Neural cell (in vitro differentiated cells): ENCODE results near the gene CXCL5. TPM values are rescaled to one million over a fixed set of nuclear protein-coding genes. Genes with fewer than 3 reads are reported as not detected.

ENCODE experiments used
- H2AFZ ChIP-seq: fragments of 200-600, 300-800 bp; sonication (generic), shearing (Covaris generic); 2 replicates; pipeline ENCODE4 v1.6.0; 2014; ENCODE audit warnings: low read depth, mild to moderate bottlenecking, antibody characterized with exemption, low read length, moderate library complexity
- H3F3A ChIP-seq: fragments of 200-600 bp; shearing (Covaris generic); 2 replicates; pipeline ENCODE4 v1.6.1; 2016; ENCODE audit warnings: mild to moderate bottlenecking, moderate library complexity, mixed read lengths, antibody characterized with exemption, low read length; ENCODE audit not compliant: insufficient read depth, poor library complexity, severe bottlenecking
- H3K27ac ChIP-seq: fragments of 200-600, 300-800 bp; sonication (generic), shearing (Covaris generic); 2 replicates; pipeline ENCODE4 v1.5.1; 2014; ENCODE audit warnings: mild to moderate bottlenecking, low read length, moderate library complexity
- H3K27me3 ChIP-seq: fragments of 300-800, 200-600 bp; sonication (generic), shearing (Covaris generic); 2 replicates; pipeline ENCODE4 v1.6.0; 2014; ENCODE audit warnings: mild to moderate bottlenecking, low read depth, low read length, moderate library complexity; ENCODE audit not compliant: insufficient read depth
- H3K36me3 ChIP-seq: fragments of 300-800, 200-600 bp; sonication (generic), shearing (Covaris generic); 2 replicates; pipeline ENCODE4 v1.5.1; 2014; ENCODE audit warnings: mild to moderate bottlenecking, antibody characterized with exemption, low read length, moderate library complexity; ENCODE audit not compliant: insufficient read depth
- H3K4me2 ChIP-seq: fragments of 300-800, 200-600 bp; sonication (generic), shearing (Covaris generic); 2 replicates; pipeline ENCODE4 v1.6.0; 2014; ENCODE audit warnings: mild to moderate bottlenecking, low read length
- H3K4me3 ChIP-seq: fragments of 300-800, 200-600 bp; sonication (generic), shearing (Covaris generic); 2 replicates; pipeline ENCODE4 v1.5.1; 2014; ENCODE audit warnings: mild to moderate bottlenecking, low read length, moderate library complexity
- H3K79me2 ChIP-seq: fragments of 200-600 bp; shearing (Covaris generic); replicated peaks from 2 replicates; pipeline ENCODE4 v1.6.0; 2014; ENCODE audit warnings: mild to moderate bottlenecking, low read length, moderate library complexity; ENCODE audit not compliant: insufficient read depth
- H3K9ac ChIP-seq: fragments of 300-800, 200-600 bp; sonication (generic), shearing (Covaris generic); 2 replicates; pipeline ENCODE4 v1.6.1; 2016; ENCODE audit warnings: mild to moderate bottlenecking, low read length, mixed read lengths
- H3K9me2 ChIP-seq: fragments of 200-600 bp; shearing (Covaris generic); 2 replicates; pipeline ENCODE4 v1.6.1; 2016; ENCODE audit warnings: mild to moderate bottlenecking, low read length, mixed read lengths; ENCODE audit not compliant: insufficient read depth
- H3K9me3 ChIP-seq: fragments of 200-600, 300-800 bp; sonication (generic), shearing (Covaris generic); 2 replicates; pipeline ENCODE4 v1.6.1; 2016; ENCODE audit warnings: mild to moderate bottlenecking, mixed run types, low read length, moderate library complexity, mixed read lengths
- H4K20me1 ChIP-seq: fragments of 200-600 bp; shearing (Covaris generic); 2 replicates; pipeline ENCODE4 v1.6.1; 2016; ENCODE audit warnings: mild to moderate bottlenecking, mixed run types; ENCODE audit not compliant: insufficient read depth
- CTCF ChIP-seq: fragments of 450-650 bp; IDR thresholded peaks from 2 replicates; pipeline ENCODE4 v1.5.1; 2014; ENCODE audit warnings: antibody characterized with exemption, mild to moderate bottlenecking, moderate library complexity; ENCODE audit not compliant: poor library complexity, severe bottlenecking
- EP300 ChIP-seq: fragments of 450-650 bp; conservative IDR thresholded peaks from 2 replicates; pipeline ENCODE4 v1.6.1; 2014; ENCODE audit warnings: antibody characterized with exemption, mild to moderate bottlenecking, moderate library complexity; ENCODE audit not compliant: poor library complexity, severe bottlenecking
- EZH2 ChIP-seq: fragments of 200-600, 300-800 bp; shearing (Covaris generic), sonication (generic); IDR thresholded peaks from 2 replicates; pipeline ENCODE4 v1.6.1; 2014; ENCODE audit warnings: antibody characterized with exemption, low read length, borderline replicate concordance, mild to moderate bottlenecking; ENCODE audit not compliant: insufficient read depth, poor library complexity, severe bottlenecking
- MXI1 ChIP-seq: fragments of 450-650 bp; conservative IDR thresholded peaks from 2 replicates; pipeline ENCODE4 v1.6.1; 2014; ENCODE audit warnings: antibody characterized with exemption, mild to moderate bottlenecking; ENCODE audit not compliant: poor library complexity, severe bottlenecking
- POLR2AphosphoS5 ChIP-seq: IDR thresholded peaks from 2 replicates; pipeline ENCODE4 v1.6.1; 2012
- RAD21 ChIP-seq: fragments of 450-650 bp; conservative IDR thresholded peaks from 2 replicates; pipeline ENCODE4 v1.6.1; 2014; ENCODE audit warnings: antibody characterized with exemption, mild to moderate bottlenecking, moderate library complexity
- REST ChIP-seq: IDR thresholded peaks from 2 replicates; pipeline ENCODE4 v1.6.1; 2012; ENCODE audit warnings: borderline replicate concordance
- SMC3 ChIP-seq: fragments of 450-650 bp; conservative IDR thresholded peaks from 2 replicates; pipeline ENCODE4 v1.6.1; 2014; ENCODE audit warnings: antibody characterized with exemption, mild to moderate bottlenecking, moderate library complexity; ENCODE audit not compliant: poor library complexity
- TAF1 ChIP-seq: IDR thresholded peaks from 2 replicates; pipeline ENCODE4 v1.6.1; 2012; ENCODE audit warnings: low read depth
- polyA plus RNA-seq: library from polyadenylated mRNA; depleted of rRNA; stranded (reverse); fragments of >200 nt; gene quantifications from 2 replicates; pipeline ENCODE4 v1.2.3, GENCODE V29; 2014

The CXCL5 gene
- polyA plus RNA-seq, 1 donor from 2014 or later = not detected

- no peak overlapping the region for H2AFZ ChIP-seq
- TF ChIP-seq CTCF (no peak), EP300 (no peak), REST (no peak), TAF1 (no peak), POLR2AphosphoS5 (no peak), SMC3 (no peak)
- H3K9me3 ChIP-seq = no peaks in the 10 kb centered on the region
- no peak overlapping the region for H3K4me2 ChIP-seq
- H3K9ac ChIP-seq = no peak overlapping the region
- no peaks in the 10 kb centered on the region for H3K36me3 ChIP-seq
- no peak overlapping the region for H3K4me3 ChIP-seq
- no peaks in the 10 kb centered on the region for H3K27me3 ChIP-seq
- no peaks in the 10 kb centered on the region for H3F3A ChIP-seq
- H3K27ac ChIP-seq = no peak overlapping the region
- H3K9me2 ChIP-seq = no peaks in the 10 kb centered on the region
- no peaks in the 10 kb centered on the region for H3K79me2 ChIP-seq
- no peaks in the 10 kb centered on the region for H4K20me1 ChIP-seq
These were observed 24.1 kb downstream of the CXCL5 start for GRCh38 chr4:73974352-73974751.

GRCh38 chr4:73970945-73971344, 27.5 kb downstream of the CXCL5 start:
- H3K4me2 ChIP-seq = no peak overlapping the region
- H3K27ac ChIP-seq = no peak overlapping the region
- no peaks in the 10 kb centered on the region for H3K9me3 ChIP-seq
- TF ChIP-seq TAF1 = no peak
- no peak for TF ChIP-seq SMC3
- TF ChIP-seq MXI1 = no peak
- TF ChIP-seq EZH2 = no peak
- TF ChIP-seq RAD21 = no peak
- TF ChIP-seq EP300 = no peak
- no peak for TF ChIP-seq REST
- TF ChIP-seq POLR2AphosphoS5 = no peak
- TF ChIP-seq CTCF = no peak
- no peaks in the 10 kb centered on the region for H3K9me2 ChIP-seq
- H3K36me3 ChIP-seq = no peaks in the 10 kb centered on the region
- no peak overlapping the region for H3K9ac ChIP-seq
- H2AFZ ChIP-seq = no peak overlapping the region
- H3K27me3 ChIP-seq = no peaks in the 10 kb centered on the region
- H3K4me3 ChIP-seq = no peak overlapping the region
- no peaks in the 10 kb centered on the region for H4K20me1 ChIP-seq
- H3F3A ChIP-seq = no peaks in the 10 kb centered on the region
- H3K79me2 ChIP-seq = no peaks in the 10 kb centered on the region
